ENCODE data around the gene SLN.

DNA sequence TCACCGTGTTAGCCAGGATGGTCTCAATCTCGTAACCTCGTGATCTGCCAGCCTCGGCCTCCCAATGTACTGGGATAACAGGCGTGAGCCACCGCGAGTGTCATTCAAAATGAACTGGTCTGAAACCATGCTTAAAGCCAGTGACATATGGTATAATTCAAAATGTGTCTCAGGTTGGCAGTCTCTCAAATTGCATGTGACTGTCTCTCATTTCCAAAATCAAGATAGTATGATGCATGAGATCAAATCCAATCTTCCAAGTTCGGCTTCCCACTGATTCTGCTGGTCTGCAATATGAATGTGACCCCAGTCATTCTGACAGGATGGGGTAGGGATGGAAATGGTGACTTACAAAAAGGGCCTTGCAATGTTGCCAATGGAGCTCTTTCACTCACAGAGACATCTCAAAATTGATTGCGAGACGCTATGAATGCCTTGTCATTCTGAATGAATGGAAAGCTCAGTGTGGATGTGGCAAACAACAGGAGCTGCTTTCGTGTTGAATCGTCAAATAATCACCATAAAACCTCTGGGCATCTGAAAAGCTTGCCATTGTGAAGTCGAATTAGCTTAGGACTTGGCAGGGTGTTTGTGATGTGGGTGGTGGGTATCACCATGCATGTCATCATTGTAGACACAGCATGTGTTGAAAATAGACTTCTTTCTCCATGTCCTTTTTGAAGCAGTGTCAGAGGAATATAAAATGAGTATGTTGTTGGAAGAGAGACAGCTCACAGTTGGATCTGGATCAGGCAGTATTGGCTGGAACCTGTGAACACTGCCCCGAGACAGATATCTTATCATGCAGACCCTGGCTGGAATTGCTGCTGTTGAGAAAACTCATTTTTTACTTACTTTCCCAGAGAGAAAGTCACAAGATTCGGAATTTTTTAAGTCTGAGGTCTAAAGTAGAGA, 12.2 kb downstream of the SLN start:
- TF ChIP-seq, protein P1, sequence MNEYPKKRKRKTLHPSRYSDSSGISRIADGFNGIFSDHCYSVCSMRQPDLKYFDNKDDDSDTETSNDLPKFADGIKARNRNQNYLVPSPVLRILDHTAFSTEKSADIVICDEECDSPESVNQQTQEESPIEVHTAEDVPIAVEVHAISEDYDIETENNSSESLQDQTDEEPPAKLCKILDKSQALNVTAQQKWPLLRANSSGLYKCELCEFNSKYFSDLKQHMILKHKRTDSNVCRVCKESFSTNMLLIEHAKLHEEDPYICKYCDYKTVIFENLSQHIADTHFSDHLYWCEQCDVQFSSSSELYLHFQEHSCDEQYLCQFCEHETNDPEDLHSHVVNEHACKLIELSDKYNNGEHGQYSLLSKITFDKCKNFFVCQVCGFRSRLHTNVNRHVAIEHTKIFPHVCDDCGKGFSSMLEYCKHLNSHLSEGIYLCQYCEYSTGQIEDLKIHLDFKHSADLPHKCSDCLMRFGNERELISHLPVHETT (CRISPR knock-in tag; conservative IDR thresholded peaks at IDR 0.05 in 1 of 2, IDR thresholded peaks at IDR 0.05 in 1 of 2) = no peak
- TF ChIP-seq, protein P2, sequence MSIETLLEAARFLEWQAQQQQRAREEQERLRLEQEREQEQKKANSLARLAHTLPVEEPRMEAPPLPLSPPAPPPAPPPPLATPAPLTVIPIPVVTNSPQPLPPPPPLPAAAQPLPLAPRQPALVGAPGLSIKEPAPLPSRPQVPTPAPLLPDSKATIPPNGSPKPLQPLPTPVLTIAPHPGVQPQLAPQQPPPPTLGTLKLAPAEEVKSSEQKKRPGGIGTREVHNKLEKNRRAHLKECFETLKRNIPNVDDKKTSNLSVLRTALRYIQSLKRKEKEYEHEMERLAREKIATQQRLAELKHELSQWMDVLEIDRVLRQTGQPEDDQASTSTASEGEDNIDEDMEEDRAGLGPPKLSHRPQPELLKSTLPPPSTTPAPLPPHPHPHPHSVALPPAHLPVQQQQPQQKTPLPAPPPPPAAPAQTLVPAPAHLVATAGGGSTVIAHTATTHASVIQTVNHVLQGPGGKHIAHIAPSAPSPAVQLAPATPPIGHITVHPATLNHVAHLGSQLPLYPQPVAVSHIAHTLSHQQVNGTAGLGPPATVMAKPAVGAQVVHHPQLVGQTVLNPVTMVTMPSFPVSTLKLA (conservative IDR thresholded peaks at IDR 0.05) = no peak
- no peak for TF ChIP-seq XRCC3 (IDR thresholded peaks at IDR 0.05)
